Measurements from ENCODE around the gene LRRC45. TPM values are rescaled to one million over a fixed set of nuclear protein-coding genes. Genes with fewer than 3 reads are reported as not detected.

The LRRC45 gene
- total and polyA plus RNA-seq, 2 of the 4 experiments (the other 2 are of a cell fraction) = 7.2 to 10.2 TPM

DNA sequence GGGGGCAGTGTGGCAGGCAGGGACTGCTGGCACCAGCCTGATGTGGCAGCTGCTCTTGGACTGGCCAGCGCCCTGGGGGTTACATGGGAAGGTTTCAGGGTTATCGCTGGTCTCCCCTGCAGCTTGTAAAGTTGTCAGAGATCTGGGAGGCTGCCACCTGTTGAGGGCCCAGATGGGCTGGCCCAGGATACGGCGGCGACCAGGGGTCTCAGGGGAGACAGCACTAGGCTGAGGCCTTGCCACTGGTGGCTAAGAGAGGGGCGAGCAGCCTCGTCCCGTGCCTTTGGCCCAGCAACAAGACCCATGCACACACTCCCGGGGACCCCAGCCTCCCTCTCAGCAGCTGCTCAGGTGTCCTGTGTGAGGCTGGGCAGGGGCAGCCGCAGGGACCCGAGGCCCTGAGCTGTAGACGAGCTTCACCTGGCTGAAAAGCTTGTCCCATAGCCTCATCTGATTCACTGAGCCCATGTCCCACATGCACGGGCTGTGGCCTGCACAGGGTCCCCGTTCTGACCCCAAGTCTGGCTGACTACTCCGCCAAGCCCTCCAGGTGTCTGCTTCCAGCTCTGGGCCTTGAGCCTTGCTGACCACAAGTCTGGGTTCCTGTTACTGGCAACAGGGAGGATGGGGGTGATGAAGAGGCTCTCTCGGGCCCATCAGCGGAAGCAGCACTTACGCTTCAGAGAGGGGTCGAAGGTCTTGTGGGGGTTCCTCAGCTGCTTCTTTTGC, 36.3 kb downstream of the LRRC45 start:
- Histone ChIP-seq H3K36me3 (ENCODE audit: control insufficient read depth, insufficient read depth, low read length) (peaks cover 81% of the 10 kb centered on the region), H3K14ac (replicated peaks; ENCODE audit: low read depth, low read length) (no peak overlapping the region), H3K9me3 (ENCODE audit: control insufficient read depth, insufficient read depth, low read length) (no peaks in the 10 kb centered on the region), H4K8ac (ENCODE audit: low read depth in 2 of 2, low read length in 2 of 2) (no peak overlapping the region), H2BK15ac (ENCODE audit: low read depth, low read length) (no peak overlapping the region), H3K4ac (ENCODE audit: low read depth, low read length) (no peak overlapping the region), H3K9me1 (ENCODE audit: insufficient read depth, low read length) (no peaks in the 10 kb centered on the region), H4K20me1 (ENCODE audit: insufficient read depth, low read length) (no peaks in the 10 kb centered on the region; the same call in none of the 2 replicates), H3K18ac (ENCODE audit: low read depth, low read length) (no peak overlapping the region), H2BK120ac (ENCODE audit: low read depth, low read length) (no peak overlapping the region), H2BK20ac (ENCODE audit: low read depth, low read length) (no peak overlapping the region), H4K5ac (ENCODE audit: low read depth, low read length) (no peak overlapping the region), H3K4me1 (ENCODE audit: control insufficient read depth, insufficient read depth, low read length) (no peaks in the 10 kb centered on the region; the same call in 1 of the 2 replicates), H2AK5ac (ENCODE audit: low read depth, low read length) (no peak overlapping the region), H3K79me1 (ENCODE audit: low read depth in 1 of 2, low read length in 2 of 2) (peaks cover 11 to 24% of the 10 kb centered on the region in 2 experiments; a peak in 3 of 4 replicates), H3K4me2 (ENCODE audit: low read depth, low read length) (no peak overlapping the region), H3K23ac (ENCODE audit: low read depth, low read length) (no peak overlapping the region), H3K4me3 (ENCODE audit: insufficient read depth, low read depth, low read length) (no peak overlapping the region), H2AK9ac (replicated peaks; ENCODE audit: low read depth, low read length, poor library complexity) (no peak overlapping the region), H3K56ac (ENCODE audit: extremely low read depth, insufficient read depth, low read length) (no peak overlapping the region), H3K27me3 (ENCODE audit: control insufficient read depth, insufficient read depth, low read length) (no peaks in the 10 kb centered on the region), H2AFZ (replicated peaks; ENCODE audit: low read length, poor library complexity) (no peak overlapping the region), H3K9ac (ENCODE audit: low read depth, low read length) (no peak overlapping the region), H2BK5ac (ENCODE audit: low read depth, low read length, poor library complexity, severe bottlenecking) (no peak overlapping the region), H4K91ac (ENCODE audit: insufficient read depth, low read depth, low read length) (no peak overlapping the region), H3K27ac (ENCODE audit: insufficient read depth, low read length) (no peak overlapping the region)
- TF ChIP-seq RCOR1 (IDR thresholded peaks at IDR 0.05; ENCODE audit: insufficient replicate concordance, low read length) (no peak), MAZ (IDR thresholded peaks at IDR 0.05; ENCODE audit: borderline replicate concordance, low read depth, low read length) (no peak), BHLHE40 (IDR thresholded peaks at IDR 0.05; ENCODE audit: low read depth, low read length) (no peak), CHD1 (IDR thresholded peaks at IDR 0.05; ENCODE audit: low read depth, low read length) (no peak), RAD21 (IDR thresholded peaks at IDR 0.05; ENCODE audit: low read length) (no peak), SMC3 (IDR thresholded peaks at IDR 0.05; ENCODE audit: low read depth, low read length) (no peak), POLR2A (IDR thresholded peaks at IDR 0.05; ENCODE audit: low read depth, low read length) (no peak), FOS (IDR thresholded peaks at IDR 0.05; ENCODE audit: low read depth, low read length) (no peak), MXI1 (IDR thresholded peaks at IDR 0.05; ENCODE audit: borderline replicate concordance, low read depth, low read length) (no peak), CEBPB (IDR thresholded peaks at IDR 0.05; ENCODE audit: low read depth, low read length) (no peak), NFE2L2 (IDR thresholded peaks at IDR 0.05; ENCODE audit: low read depth, low read length) (no peak), RFX5 (IDR thresholded peaks at IDR 0.05; ENCODE audit: low read depth, low read length) (no peak)
- TF ChIP-seq, protein P1, sequence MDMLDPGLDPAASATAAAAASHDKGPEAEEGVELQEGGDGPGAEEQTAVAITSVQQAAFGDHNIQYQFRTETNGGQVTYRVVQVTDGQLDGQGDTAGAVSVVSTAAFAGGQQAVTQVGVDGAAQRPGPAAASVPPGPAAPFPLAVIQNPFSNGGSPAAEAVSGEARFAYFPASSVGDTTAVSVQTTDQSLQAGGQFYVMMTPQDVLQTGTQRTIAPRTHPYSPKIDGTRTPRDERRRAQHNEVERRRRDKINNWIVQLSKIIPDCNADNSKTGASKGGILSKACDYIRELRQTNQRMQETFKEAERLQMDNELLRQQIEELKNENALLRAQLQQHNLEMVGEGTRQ (IDR thresholded peaks at IDR 0.05; ENCODE audit: low read depth, low read length) = no peak
- TF ChIP-seq, protein P2, sequence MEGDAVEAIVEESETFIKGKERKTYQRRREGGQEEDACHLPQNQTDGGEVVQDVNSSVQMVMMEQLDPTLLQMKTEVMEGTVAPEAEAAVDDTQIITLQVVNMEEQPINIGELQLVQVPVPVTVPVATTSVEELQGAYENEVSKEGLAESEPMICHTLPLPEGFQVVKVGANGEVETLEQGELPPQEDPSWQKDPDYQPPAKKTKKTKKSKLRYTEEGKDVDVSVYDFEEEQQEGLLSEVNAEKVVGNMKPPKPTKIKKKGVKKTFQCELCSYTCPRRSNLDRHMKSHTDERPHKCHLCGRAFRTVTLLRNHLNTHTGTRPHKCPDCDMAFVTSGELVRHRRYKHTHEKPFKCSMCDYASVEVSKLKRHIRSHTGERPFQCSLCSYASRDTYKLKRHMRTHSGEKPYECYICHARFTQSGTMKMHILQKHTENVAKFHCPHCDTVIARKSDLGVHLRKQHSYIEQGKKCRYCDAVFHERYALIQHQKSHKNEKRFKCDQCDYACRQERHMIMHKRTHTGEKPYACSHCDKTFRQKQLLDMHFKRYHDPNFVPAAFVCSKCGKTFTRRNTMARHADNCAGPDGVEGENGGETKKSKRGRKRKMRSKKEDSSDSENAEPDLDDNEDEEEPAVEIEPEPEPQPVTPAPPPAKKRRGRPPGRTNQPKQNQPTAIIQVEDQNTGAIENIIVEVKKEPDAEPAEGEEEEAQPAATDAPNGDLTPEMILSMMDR (conservative IDR thresholded peaks at IDR 0.05; ENCODE audit: low read depth, low read length) = no peak
- TF ChIP-seq, protein P3, sequence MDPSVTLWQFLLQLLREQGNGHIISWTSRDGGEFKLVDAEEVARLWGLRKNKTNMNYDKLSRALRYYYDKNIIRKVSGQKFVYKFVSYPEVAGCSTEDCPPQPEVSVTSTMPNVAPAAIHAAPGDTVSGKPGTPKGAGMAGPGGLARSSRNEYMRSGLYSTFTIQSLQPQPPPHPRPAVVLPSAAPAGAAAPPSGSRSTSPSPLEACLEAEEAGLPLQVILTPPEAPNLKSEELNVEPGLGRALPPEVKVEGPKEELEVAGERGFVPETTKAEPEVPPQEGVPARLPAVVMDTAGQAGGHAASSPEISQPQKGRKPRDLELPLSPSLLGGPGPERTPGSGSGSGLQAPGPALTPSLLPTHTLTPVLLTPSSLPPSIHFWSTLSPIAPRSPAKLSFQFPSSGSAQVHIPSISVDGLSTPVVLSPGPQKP (IDR thresholded peaks at IDR 0.05; ENCODE audit: borderline replicate concordance, low read depth, low read length) = no peak
- ATAC-seq (ENCODE audit: low read depth) = no peak
- no peak for DNase-seq
- dilution Hi-C loops (cut with HindIII; ENCODE audit: low sequenced_read_pairs, unreplicated experiment) (no loop called here), intact Hi-C loops (cut with micrococcal nuclease) (no loop called here), in situ Hi-C loops (cut with MboI; ENCODE audit: low sequenced_read_pairs) (no loop called here)
- CTCF ChIA-PET = no interaction called here
- POLR2A ChIA-PET (ENCODE audit: unreplicated experiment) = interaction anchor here (1.3 kb wide), 1 partner anchor 8 kb away, joined by 3 read pairs; no protein-coding TSS in a partner anchor
- no TSS peak for BruUV-seq (replicated peaks)
- WGBS, 2 experiments (ENCODE audit: extremely low coverage in 2 of 2, insufficient read length in 1 of 2) = 88% methylated on average over 15 of the region's 19 CpGs; no CpG with 5 or more reads in 1 of the 2 experiments

Data from IMR-90 (cell line).